Nucleus accumbens (tissue), 56 donors: ENCODE results near the gene CELSR2.

Experiments
- DNase-seq, 56 donors: peaks; one replicate each; lab custom pipeline; 2025; lab: John Stamatoyannopoulos, UW

The CELSR2 gene

GRCh38 chr1:109263234-109263596 lies 13.9 kb downstream of the CELSR2 start:
- DNase-seq = peak in 2 of 56 donors; percentile 52 to 72

GRCh38 chr1:109263597-109264378 lies 14.4 kb downstream of the CELSR2 start:
- DNase-seq = peak in 53 of 56 donors; percentile 36 to 89 (median 78)

GRCh38 chr1:109264379-109264755 lies 15.0 kb downstream of the CELSR2 start:
- DNase-seq = no peak

- DNase-seq = no peak
Measured at GRCh38 chr1:109265016-109265415, 15.7 kb downstream of the CELSR2 start.

GRCh38 chr1:109265741-109266330 lies 16.5 kb downstream of the CELSR2 start:
- DNase-seq = no peak

GRCh38 chr1:109266965-109267364 lies 17.6 kb downstream of the CELSR2 start:
- no peak for DNase-seq

- DNase-seq = no peak
Measured at GRCh38 chr1:109267743-109268300, 18.5 kb downstream of the CELSR2 start.

GRCh38 chr1:109268431-109269211 lies 19.3 kb downstream of the CELSR2 start:
- peak in 5 of 56 donors; percentile 29 to 49 (median 36) for DNase-seq

- no peak for DNase-seq
Measured at GRCh38 chr1:109269212-109269980, 20.1 kb downstream of the CELSR2 start.

GRCh38 chr1:109269981-109270622 lies 20.8 kb downstream of the CELSR2 start:
- no peak for DNase-seq

- no peak for DNase-seq
Measured at GRCh38 chr1:109270623-109271317, 21.4 kb downstream of the CELSR2 start.

GRCh38 chr1:109271458-109271857 lies 22.1 kb downstream of the CELSR2 start:
- DNase-seq = no peak

- DNase-seq = no peak
Measured at GRCh38 chr1:109272021-109272799, 22.9 kb downstream of the CELSR2 start.

GRCh38 chr1:109272831-109273547 lies 23.6 kb downstream of the CELSR2 start:
- DNase-seq = no peak

- no peak for DNase-seq
Measured at GRCh38 chr1:109273570-109274288, 24.4 kb downstream of the CELSR2 start.

- peak in 4 of 56 donors; percentile 24 to 35 (median 26) for DNase-seq
Measured at GRCh38 chr1:109274533-109275476, 25.5 kb downstream of the CELSR2 start.
